LNCAP (cell line): ENCODE measurements around the gene ADAM23.

Source experiments
- TF ChIP-seq, protein P1 (sequence below): fragments of 450-650 bp; IDR thresholded peaks from 2 replicates; pipeline ENCODE4 v1.5.1; 2017; ENCODE audit warnings: mild to moderate bottlenecking

Gene ADAM23

GRCh38 chr2:206481056-206481455 is 37.7 kb downstream of the ADAM23 start:
- TF ChIP-seq, protein P1, sequence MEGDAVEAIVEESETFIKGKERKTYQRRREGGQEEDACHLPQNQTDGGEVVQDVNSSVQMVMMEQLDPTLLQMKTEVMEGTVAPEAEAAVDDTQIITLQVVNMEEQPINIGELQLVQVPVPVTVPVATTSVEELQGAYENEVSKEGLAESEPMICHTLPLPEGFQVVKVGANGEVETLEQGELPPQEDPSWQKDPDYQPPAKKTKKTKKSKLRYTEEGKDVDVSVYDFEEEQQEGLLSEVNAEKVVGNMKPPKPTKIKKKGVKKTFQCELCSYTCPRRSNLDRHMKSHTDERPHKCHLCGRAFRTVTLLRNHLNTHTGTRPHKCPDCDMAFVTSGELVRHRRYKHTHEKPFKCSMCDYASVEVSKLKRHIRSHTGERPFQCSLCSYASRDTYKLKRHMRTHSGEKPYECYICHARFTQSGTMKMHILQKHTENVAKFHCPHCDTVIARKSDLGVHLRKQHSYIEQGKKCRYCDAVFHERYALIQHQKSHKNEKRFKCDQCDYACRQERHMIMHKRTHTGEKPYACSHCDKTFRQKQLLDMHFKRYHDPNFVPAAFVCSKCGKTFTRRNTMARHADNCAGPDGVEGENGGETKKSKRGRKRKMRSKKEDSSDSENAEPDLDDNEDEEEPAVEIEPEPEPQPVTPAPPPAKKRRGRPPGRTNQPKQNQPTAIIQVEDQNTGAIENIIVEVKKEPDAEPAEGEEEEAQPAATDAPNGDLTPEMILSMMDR, result no peak

DNA sequence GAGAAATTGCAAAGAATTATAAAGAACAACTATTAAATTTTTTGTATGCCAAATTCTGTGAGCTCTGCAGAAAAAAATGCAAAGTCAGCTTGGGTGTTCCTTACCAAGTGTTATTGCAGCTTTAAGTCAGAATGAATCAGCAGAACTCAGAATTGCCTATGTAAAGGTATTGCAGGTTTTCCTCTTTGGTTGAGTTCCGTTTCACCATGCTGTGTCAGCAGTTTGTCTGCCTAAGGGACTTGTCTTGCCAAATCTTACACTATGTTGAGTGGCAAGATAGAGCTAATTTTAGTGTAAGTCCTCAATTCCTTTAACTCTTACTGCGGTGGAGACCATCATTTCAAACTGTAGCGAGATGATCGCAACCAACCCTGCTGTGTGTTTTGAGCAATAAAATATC is 38.8 kb downstream of the ADAM23 start:
- TF ChIP-seq, protein P1, result no peak

DNA sequence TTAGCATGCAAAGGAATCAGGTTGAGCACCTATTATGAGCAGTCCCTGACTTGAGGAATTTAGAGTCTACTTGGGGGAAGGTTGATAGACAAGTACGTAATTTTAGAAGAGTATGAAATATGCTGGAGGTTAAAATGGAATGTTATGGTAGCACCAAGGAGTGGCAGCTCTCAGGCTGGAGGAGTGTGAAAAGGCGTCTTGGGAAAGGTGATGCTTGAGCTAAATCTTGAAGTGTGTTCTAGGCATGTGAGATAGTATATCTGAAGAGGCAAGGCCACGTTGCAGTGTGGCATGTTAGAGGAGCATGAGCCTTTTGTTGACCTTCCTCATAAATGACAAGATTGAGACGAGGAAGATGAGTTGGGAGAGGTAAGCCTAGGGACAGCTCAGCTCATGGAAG is 39.3 kb downstream of the ADAM23 start:
- TF ChIP-seq, protein P1, result no peak

GRCh38 chr2:206488053-206488452 is 44.7 kb downstream of the ADAM23 start:
- TF ChIP-seq, protein P1, result no peak

DNA sequence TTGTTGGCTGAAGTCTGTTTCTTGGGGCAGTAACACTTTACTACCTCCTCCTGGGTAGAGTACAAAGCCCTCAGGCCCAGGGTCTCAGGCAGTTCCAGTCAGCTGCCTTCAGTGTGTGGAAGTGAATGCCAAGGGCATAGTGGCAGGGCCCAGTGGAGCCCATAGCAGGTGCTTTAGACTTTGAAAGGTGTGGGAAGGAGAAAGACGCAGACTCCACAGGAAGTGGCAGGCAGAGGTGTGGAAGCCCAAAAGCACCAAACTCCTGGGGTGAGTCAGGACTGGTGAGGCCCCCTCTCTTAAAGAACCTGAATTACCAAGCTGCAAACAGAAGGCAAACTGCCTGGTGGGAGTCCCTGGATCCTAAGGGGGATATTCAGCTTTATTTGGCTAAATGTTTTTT is 45.3 kb downstream of the ADAM23 start:
- TF ChIP-seq, protein P1, result no peak

DNA sequence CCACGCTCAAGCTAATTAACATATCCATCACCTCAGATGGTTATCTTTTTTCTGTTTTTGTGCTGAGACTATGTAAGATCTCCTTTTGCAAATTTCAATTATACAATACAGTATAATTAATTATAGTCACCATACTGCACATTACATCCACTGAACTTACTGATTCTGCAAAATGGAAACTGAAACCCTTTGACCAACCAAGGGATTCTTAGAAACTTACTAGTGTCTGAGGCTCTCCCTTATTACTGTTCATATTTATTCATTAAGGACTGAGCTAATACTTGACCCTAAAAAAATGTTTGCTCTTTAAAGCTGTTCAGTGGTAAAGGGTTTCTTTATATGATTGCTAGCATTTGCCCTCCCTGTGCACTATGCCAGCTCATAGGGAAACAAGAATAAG is 50.7 kb downstream of the ADAM23 start:
- TF ChIP-seq, protein P1, result no peak

- TF ChIP-seq, protein P1, result no peak
Measured at GRCh38 chr2:206502729-206503128, 59.4 kb downstream of the ADAM23 start.

DNA sequence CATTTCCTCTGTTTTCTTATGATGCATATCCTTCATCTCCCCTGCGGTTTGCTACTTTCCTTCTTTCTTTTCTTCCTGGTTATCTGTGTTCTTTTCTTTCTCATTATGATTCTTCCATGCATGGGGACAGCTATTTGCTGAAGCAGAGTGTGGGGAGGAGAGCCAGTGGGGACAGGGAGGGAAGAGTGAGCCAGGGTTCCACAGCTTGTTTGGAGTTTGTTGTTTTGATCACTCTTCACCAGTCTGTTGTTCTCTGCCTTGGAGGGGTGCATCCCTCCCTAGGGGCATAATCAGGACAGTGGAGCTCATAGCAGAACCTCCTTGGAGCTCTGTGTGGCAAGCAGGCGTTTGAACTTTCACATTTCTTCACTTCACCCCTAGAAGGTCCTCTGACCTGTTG is 68.0 kb downstream of the ADAM23 start:
- TF ChIP-seq, protein P1, result no peak
